Stimulated activated CD8-positive, alpha-beta memory T cell treated with anti-CD3 and anti-CD28 coated beads, Interleukin-4, amount 100 ng/mL, for 4 hours (primary cell): ENCODE results near the gene CRYZL1.
"Not testable (repeated sequence)": the region's sequence is repeated elsewhere in the genome, so short reads cannot be mapped to it uniquely, and the experiment has no call there.

Experiments
- DNase-seq, 2 donors: peaks; one replicate each; pipeline ENCODE4 v3.0.0-alpha.2; 2020; ENCODE audit warnings: low read depth in 2 of 2, low spot score in 1 of 2

The CRYZL1 gene

DNA sequence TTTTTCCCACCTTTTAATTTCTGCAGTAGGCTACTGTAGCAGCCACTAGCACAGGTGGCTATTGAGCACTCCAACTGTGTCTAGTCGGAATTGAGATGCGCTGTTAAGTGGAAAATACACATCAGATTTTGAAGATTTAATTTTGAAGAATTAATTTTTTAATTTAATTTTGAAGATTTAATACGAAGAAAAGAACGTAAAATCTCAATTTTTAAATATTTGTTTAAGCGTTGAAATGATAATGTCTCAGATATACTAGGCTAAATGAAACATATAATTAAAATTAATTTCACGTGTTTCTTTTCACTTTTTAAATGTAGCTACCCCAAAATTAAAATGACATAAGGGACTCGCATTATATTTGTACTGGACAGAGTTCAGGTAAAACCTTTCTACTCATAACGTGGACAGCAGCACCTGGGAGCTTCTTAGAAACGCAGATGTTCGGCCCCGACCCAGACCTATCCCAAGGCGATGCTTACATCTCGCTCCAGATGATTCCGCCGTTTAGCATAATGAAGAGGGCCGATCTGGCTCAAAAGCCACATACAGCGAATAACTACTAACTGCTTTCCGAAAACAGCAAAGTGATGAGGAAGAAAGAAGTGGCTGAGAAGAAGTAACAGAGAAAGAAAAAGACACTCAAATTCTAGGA lies 717 bp downstream of the CRYZL1 start:
- DNase-seq = no peak

DNA sequence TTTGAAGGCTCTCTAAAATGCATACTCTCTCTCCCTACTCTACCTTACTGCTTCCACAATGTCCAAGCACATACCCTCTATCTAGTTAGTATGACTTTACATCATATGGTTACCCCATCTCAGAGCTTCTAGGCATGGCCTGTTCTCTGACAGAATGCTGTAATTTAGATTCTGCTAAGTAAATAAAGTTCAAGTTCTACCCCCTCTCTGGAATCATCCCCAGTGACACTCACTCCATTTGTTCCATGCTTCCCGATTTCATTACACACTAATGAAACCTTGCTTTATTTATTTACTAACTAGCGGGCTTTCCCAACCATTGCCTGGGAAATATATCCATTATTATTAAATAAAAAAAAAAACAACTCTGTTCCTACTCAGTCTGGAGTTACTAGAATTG lies 7.3 kb downstream of the CRYZL1 start:
- no peak for DNase-seq

GRCh38 chr21:33626151-33626550 lies 15.4 kb downstream of the CRYZL1 start:
- not testable (repeated sequence) for DNase-seq

- no peak for DNase-seq
Observed at GRCh38 chr21:33622253-33622652, 19.3 kb downstream of the CRYZL1 start.

DNA sequence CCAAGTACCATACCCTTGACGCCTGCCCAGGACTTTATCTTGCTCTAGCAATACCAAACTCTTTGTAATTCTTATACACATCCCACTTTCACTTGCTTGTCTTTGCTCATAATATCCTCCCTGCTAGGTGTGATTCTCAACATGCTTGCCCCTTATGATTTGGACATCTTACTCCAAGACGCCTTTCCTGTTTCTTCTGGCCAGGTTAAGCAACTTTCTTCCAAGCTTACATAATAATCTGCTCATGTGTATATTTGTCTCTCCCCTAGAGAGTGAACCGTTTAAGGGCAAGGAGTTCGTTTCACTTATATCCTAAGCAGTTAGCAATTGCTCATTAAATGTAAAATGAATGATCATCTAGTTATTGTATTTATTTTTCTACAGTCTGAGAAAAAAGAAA lies 21.8 kb downstream of the CRYZL1 start:
- no peak for DNase-seq

DNA sequence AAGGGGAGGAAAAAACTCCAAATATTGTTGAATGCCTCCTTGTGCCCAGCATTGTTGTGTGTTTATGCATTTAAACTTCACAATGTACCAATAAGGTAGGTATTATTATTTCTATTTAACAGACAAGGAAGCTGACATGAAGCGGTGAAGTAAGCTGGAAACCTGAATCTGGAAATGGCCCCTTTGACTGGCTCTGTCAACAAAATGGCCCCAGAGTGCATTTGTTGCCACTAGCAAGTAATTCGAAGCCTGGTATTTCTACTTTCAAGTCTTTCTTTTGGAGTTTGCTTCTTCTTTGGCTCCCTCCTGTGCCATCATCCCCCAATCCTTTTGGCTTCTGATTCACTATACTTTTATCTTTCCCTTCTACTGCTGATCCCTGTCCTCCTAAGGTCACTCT lies 23.1 kb downstream of the CRYZL1 start:
- DNase-seq = no peak

DNA sequence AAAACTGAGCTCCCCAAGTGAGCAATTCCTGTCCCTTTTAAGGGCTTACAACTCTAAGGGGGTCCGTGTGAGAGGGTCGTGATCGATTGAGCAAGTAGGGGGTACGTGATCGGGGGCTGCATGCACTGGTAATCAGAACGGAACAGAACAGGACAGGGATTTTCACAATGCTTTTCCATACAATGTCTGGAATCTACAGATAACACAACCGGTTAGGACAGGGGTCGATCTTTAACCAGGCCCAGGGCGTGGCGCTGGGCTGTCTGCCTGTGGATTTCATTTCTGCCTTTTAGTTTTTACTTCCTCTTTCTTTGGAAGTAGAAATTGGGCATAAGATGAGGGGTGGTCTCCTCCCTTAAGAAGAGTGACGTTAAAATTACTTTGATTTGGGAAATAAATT lies 24.0 kb downstream of the CRYZL1 start:
- DNase-seq = not testable (repeated sequence)

GRCh38 chr21:33611006-33611744 lies 30.4 kb downstream of the CRYZL1 start:
- no peak for DNase-seq

GRCh38 chr21:33608559-33608958 lies 33.0 kb downstream of the CRYZL1 start:
- no peak for DNase-seq

DNA sequence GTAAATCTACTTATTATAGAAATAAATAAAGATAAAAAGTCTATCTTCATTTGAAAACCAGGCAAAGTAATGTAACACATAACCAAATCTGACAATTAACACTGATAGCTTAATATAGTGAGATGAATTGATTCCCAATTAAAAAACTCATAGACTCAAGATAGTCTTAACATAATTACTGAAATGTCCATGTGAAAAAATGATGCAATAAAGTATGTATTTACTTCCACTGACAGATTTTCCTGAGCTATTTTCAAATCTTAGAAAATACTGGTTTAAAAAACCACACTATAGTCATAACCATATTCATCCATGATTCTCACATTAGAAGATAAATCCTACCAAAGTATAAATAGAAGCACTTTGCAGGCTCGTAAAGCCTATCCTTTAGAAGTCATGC lies 43.5 kb downstream of the CRYZL1 start:
- no peak for DNase-seq

DNA sequence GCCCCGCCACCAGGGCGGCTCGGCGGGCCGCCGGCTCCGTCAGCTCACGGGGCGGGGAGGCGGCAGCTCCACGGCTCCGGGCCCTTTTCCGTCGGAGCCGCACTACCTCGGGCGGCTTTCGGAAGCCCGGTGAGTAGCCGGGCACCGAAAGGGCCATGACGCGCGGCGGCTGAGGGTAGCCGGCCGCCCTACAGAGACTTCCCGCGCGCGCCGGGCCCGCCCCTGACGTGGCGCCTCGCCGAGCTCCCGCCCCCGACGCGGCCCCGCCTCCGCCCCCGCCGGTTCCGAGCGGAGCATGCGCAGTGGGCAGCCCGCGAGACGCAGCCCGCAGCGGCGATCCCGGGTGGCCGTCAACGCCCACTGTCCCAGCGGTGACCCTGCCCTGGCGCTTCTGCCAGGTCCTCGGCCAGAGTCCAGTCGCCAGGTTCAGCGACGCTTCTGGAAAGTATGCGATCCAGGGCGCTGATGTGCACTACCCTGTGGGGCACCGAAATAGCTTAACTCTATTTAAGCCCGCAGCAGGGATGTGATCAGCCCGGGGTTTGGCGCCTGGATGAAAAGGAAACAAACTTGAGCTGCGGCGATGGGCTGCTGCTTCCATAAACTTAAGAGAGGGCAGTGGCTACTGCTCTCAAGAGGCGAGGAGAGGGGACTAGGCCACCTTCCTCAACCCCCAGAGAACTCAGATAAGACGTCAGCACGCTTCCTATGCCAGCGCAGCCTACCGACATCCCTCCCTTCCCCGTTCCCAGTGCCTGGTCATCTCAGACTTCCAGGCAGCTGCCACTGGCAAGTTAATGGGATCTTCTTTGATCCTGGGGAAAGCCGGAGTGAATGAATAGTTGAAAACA lies 52.8 kb downstream of the CRYZL1 start, which contains the start of gene DONSON:
DONSON (minus strand) TSS at position 200 of the 851 bp plus-strand sequence; CDS start at position 157, 43 bp downstream.
- peak; percentile 69 to 73 for DNase-seq

GRCh38 chr21:33587792-33588484 lies 53.6 kb downstream of the CRYZL1 start:
- no peak for DNase-seq

- DNase-seq = no peak
Observed at GRCh38 chr21:33586927-33587326, 54.6 kb downstream of the CRYZL1 start.

DNA sequence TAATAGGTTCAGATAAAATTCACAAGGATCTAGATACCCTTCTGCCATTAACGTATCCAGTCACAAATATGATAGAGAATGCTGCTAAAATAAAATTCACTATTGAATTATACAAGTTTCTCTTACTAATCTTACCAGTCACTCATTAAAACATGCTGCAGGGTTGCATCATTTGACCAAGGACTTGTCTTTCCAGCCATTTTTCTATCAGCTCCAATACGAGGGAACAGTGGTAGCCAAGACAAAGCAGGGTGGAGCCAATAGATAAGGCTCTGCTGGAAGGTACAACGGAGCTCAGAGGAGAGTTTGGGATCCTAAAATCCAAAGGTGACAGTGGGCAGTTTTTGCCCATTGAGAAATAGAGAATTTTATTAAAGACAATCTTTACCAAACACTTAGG lies 57.1 kb downstream of the CRYZL1 start:
- no peak for DNase-seq

GRCh38 chr21:33578959-33579542 lies 62.5 kb downstream of the CRYZL1 start:
- DNase-seq = no peak

DNA sequence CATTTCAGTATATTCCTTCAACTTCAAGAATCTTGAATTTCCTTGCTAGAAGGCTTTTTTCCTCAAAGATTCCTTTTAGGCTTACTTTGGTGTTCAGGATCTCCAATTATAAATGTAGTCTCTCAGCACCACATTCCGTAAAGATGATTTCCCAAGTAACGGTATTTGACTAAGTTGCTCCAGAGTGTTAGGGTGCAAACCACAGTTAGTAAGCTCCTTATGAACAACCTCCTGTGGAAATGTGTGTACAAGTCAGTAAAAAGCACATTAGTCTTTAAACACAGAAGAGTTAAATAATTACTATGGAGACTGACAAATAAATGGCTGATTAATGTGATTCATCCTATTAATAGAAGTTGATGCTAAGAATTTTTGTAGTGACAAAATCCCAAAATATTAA lies 63.3 kb downstream of the CRYZL1 start:
- no peak for DNase-seq

GRCh38 chr21:33576741-33577141 lies 64.8 kb downstream of the CRYZL1 start:
- not testable (repeated sequence) for DNase-seq

GRCh38 chr21:33572350-33572749 lies 69.2 kb downstream of the CRYZL1 start:
- DNase-seq = no peak

DNA sequence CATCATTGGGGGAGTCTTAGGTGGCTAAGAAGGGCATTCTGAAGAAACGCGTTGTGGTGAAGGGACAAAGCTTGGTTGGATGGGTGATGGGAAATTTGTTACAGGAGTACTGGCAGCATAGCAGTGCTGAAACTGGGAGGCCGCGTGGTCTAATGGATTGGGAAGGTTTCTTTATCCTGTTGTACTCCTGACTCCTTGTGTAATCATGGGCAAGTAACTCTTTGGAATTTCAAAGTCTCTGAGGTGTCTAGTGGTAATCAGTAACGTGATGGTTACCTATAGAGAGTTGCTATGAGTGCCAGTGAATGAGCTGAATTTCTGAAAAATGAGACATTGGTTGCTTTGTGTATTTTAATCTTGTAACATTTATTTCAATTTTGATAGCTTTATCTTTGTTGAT lies 71.5 kb downstream of the CRYZL1 start:
- no peak for DNase-seq

DNA sequence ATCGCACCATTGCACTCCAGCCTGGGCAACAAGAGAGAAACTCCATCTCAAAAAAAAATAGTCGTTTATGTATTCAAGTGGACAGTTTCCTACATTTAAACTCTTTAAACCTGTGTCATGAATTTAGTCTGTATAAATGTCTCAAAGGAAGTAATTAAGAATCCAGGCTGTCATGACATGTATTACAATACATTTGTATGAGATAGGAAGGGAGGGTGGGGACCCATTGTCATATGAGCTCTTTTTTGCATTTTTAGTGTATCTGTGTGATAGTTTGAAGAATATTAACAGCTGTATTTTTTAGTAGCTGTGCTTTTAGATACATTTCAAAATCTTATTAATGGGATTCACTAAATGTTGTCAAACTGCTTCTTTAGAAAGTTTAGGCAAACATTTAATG lies 73.1 kb downstream of the CRYZL1 start:
- no peak for DNase-seq

DNA sequence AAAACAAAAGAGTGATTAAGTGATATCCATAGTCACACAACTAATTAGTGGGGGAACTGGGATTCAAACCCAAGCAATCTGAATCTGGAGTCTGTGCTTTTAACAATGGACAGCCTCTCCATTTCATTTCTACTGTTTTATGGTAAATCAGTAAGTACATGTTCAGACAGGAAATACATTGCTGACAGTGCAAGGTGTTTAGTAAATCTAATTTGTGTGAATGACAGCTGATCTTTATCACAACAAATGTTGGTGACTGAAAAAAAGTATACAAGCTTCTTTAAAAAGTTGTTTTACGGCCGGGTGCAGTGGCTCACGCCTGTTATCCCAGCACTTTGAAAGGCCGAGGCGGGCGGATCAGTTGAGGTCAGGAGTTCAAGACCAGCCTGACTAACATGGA lies 73.6 kb downstream of the CRYZL1 start:
- no peak for DNase-seq
